GM19395 (cell line): ENCODE measurements around the gene CRYGS.
A peak's percentile ranks its signal among the peaks of the same experiment; 100 is the strongest.
"Not testable (repeated sequence)": the region's sequence is repeated elsewhere in the genome, so short reads cannot be mapped to it uniquely, and the experiment has no call there.

Experiments
- ATAC-seq: cut with Tn5 transposase; IDR thresholded peaks from one replicate; pipeline ENCODE4 v1.9.1; 2021; ENCODE audit warnings: mild to moderate bottlenecking, moderate library complexity; ENCODE audit not compliant: unreplicated experiment

Gene CRYGS

DNA sequence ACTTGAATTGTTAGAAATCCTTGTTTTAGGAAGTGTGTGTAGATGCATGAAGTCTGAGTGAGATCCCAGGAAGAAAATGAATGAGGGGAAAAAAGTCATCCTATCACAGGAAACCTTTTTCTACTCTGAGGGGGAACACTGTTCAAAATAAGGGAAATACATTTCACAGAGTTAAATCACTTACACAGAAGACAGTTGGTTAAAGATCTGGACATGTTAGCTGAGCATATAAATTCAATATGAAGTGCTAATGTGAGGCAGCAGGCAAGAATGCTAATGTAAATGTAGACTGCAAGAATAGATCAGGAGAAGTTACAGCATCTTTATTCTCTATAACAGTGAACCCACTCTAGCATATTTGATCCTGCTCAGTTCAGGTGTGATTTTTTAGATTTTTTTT, 20.4 kb upstream of the CRYGS start:
- ATAC-seq, result no peak

DNA sequence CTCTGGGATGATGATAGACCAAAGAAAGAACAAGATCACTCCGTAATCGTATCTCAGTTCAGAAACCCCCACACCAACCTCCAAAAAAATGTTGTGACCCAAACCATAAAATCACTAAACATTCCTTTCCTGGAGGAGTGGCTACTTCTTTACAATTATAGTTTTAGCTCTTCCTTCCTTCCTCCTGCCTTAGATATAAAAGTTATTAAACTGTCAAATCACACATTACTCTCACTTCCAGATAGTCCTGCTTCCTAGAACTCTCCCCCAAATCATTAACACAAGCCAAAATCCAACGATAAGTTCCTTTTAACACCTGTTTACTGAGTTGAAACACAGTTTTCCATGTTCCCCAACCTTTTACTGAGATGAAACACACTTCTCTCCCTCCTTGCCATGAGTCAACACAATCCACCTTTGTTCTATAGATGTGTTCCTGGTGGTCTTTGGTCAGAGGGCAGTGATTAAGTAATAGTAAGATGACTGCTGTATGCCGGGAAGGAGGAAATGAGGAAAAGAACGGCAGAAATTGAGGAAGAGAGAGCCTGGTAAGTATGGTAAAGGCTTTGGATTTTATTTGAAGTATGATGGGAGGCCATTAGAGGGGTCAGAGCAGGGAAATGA, 8.3 kb upstream of the CRYGS start:
- ATAC-seq, result no peak

DNA sequence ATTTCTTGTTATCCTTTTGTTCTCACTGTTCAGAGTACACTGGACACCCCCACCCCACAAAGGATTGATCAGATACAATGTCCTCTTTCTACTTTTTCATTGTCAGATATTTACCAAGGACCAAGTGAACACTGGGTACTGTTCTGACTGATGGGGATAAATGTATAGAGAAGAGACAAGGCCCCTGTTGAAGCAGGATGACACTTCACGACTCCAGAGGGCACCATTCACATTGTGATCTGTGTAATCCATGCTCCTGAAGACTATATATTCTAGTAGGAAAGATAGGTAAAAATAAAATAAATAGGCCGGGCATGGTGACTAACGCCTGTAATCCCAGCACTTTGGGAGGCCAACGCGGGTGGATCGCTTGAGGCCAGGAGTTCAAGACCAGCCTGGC, 7.2 kb upstream of the CRYGS start:
- no peak for ATAC-seq

DNA sequence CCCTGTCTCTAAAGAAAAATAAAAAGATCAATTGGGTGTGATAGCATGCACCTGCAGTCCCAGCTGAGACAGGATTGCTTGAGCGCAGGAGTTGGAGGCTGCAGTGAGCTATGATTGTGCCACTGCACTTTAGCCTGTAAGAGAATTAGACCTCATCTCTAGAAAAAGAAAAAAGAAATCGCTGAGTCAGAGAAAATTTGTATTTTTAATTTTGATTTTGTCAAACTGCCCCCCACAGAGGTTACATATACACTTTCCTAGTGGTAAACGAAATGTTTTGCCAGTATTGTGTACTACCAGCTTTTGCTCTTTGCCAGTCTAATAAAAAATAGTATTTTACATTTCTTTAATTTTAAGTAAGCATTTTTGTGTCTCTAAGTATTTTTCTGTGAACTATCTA, 5.3 kb upstream of the CRYGS start:
- ATAC-seq, result no peak

DNA sequence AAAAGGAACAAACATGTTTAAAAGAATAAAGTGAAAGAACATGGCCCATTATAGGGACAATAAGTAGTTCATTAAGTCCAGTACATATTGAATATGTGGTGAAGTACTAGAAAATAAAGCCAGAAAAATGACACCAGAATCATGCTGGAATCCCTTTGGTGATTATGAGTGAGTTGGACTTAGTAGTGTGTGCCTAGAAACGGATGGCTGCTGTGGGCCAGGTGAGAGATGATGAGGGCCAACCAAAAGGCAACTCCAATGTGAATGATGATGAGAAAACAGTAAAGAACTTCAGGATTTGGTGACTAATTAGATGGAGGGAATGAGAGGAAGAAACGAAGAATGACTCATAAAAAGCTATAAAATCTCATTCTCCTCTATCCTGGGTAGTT, 3.3 kb downstream of the CRYGS start:
- ATAC-seq, result no peak

DNA sequence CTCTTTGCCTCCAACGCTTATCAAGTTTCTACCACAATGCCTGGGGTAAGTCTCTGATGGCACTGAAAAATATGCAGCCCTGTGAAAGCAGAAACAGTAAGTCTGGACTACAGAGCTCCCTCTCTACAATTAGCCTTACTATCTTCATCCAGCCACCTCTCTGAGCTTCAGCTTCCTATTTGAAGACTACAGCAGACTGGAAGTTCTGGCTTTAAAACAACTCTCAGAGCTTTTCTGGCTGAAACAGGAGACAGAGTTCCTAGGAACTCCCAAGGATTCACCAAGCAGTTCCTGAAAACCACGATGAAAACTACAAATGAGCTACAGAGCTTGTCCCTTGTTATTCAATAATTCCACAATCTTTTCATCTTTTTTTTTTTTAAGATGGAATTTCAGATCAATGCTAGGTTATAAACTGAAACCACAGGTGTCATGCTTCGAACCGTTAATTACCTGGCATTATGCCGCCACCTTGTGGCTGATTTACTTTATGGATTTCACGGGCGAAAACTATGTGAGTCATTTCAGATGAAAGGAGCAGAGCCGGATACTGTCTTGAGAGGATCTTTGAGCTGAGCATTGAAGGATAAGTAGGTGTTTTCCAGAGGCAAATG, 3.9 kb downstream of the CRYGS start:
- peak; percentile 75 for ATAC-seq

DNA sequence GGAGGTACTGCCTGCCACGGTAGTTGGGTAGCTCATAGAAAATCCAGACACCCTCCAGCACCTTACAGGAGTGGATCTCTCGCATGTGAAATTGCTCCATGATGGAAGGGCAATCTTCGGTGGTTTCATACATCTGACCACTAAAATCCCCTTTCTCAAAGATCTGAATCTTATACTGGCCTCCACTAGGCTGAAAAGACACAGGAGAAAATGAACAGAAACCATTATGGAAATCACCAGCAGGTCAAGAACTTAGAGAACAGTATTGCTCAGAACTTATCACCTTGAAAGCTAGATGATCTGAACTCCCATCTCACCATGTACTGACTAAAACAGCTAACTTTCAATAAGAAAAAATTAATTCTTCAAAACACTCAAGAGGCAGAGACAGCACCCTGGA, 5.4 kb downstream of the CRYGS start:
- ATAC-seq, result peak; percentile 36

DNA sequence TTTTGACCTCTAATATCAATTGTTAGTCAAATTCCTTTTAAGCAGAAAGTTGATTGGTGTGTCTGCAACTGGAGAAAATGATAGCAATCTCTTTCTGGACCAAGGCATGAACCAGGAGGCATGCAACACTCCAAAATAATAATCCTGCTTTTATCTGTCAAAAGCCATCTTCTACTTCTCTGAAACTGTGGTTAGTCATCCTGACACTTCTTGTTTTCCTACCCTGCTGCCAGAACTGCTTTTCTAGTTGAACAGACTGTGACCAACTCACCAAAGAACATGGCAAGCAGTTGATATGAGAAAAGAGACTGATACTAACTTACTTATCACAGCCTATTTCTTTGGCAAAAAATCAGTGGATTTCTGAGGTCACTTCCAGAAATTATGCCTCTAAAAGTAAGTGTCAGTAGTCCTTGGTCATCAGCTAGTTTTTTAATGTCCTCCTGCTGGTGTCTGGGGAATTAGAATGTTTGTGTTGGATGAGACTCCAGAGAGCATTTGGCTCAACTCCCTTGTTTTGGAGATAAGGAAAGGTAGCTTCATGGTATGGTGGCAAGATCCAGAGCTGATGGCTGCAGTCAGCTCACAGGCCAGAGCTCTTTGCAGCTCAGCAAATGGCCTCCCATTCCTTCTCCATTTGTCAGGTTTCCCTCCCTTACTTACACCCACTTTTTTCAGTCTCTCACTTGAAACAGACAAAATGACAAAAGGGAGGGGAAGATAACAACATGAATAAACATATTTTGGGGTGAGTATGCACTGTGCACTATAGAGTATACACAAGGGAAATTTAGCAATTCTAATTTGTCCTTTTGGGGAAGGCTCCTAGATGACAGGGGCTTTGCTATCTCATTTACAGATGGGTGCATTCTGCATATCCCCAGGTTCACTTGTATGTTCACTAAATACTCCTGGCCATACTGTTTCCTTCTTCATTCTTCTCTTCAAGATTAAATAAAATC, 7.0 kb downstream of the CRYGS start:
- no peak for ATAC-seq

DNA sequence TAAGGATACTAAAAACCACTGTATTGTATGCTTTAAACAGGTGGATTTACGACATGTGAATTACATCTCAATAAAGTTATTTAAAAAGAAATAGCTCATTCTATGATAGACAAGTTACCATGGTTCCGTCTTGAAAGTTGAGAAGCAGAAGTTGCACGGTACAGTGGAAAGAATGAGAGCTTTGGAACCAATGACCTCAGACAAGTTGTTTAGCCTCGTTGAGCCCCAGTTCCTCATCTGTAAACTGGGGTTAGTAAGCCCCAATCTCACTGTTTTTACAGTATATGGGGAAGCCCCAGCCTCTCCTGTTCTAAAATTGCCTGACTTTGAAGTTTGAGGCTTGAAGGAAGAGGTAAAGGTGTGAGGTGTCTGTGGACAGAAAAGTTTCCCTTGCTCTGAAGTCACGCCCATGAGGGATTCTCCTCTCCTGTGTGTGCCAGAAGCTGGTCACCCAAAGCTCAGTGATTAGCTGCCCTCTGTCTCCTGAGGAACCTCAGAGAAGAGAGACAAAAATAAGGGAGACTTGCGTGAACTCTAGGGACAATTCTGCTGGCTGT, 10.0 kb downstream of the CRYGS start:
- ATAC-seq, result peak; percentile 86

DNA sequence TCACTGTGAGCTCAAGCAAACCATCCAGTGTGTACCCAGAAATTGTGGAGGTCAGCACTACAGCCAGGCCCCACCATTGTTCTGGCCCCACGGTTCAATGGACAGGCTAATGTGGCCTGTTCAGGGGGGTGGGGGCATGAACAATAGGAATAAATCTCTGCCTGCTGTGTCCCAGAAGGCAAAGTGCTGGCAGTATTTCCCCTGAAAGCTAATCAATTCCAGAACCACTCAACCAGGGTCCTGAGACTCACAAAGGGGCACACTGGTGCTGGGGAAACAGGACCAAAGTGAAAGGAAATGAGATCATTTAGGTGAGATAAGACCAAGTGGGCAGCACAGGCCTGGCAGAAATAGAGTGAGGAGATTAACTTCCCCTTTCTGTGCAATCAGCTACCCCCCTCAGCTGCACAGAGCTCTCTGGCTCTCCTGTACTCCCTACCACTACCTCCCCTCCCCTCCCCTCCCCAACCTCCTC, 11.5 kb downstream of the CRYGS start:
- ATAC-seq, result peak; percentile 58

DNA sequence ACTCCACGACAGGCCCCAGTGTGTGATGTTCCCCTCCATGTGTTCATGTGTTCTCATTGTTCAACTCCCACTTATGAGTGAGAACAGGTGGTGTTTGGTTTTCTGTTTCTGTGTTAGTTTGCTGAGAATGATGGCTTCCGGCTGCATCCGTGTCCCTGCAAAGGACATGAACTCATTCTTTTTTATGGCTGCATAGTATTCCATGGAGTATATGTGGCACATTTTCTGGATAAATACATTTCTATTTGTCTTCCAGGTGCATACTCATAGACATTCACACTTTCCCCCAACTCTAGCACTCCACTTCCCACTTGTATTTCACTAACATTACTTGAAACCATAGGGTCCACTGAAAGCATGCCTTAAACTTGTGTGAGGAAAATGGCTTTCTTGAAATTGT, 12.5 kb downstream of the CRYGS start:
- ATAC-seq, result not testable (repeated sequence)

DNA sequence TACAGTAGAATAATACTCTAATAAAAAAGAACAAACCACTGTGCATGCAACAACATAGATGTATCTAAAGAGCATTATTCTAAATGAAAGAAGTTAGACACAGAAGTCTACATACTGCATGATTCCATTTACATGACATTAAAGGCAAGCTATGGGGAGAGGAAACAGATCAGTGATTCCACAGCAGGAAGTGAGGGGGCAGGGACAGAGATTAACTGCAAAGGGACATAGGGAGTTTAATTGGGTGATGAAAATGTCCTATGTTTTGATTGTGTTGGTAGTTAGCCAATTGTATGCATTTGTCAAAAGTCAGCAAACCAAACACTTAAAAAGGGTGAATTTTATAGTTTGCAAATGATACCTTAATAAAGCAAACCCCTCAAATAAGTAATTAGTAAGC, 13.8 kb downstream of the CRYGS start:
- no peak for ATAC-seq

DNA sequence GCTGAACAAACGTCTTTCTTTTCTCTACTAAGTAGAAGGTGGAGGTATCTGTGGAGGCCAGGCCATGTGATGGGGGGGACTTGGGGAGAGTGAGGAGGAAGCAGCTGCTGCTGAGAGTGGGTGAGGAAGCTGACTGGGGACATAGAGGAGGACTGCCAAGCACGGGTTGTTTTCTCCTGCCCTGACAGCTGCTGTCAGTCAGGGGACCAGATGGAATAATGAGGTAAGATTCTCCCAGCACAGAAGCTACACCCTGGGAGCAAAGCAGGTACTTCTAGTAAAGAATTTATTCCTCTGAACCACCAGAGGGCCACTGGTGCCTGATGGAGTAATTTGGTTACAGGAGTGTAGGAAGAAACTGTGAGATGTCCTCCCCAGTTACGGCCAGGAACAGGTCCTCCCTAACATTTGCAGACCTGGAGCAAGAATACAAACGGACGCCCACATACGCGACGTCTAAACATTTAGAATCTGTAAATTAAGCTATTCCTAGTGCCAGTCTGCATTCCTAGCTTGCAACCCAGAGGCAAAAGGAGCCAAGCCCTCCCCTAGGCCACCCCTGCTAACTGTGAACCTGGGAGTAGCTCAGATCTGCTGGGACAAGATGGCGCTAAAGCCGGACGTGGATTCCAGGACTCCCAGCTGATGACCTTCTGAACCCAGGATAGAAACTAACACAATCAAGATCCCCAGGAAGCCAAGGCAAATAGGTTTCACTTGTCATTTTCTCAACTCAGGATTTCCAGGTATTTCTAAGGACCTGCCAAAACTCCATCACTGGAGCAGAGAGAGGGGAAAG, 14.8 kb downstream of the CRYGS start:
- no peak for ATAC-seq

DNA sequence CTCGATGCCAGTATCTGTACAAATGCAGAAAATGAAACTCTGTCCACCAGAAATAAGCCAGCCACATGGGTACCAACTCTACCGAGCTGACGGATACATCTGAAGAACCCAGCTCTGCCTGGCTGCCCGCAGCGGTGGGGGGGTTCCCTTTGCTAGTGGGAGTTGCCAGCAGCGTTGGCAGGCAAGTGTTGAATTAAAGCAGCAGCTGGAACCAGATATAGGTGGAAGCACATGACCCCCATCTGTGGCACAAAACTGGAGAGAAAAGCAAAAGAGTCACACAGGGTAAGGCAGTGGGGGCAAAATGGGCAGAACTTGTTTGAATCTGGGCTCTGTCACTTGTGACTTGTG, 17.9 kb downstream of the CRYGS start:
- ATAC-seq, result peak; percentile 34

DNA sequence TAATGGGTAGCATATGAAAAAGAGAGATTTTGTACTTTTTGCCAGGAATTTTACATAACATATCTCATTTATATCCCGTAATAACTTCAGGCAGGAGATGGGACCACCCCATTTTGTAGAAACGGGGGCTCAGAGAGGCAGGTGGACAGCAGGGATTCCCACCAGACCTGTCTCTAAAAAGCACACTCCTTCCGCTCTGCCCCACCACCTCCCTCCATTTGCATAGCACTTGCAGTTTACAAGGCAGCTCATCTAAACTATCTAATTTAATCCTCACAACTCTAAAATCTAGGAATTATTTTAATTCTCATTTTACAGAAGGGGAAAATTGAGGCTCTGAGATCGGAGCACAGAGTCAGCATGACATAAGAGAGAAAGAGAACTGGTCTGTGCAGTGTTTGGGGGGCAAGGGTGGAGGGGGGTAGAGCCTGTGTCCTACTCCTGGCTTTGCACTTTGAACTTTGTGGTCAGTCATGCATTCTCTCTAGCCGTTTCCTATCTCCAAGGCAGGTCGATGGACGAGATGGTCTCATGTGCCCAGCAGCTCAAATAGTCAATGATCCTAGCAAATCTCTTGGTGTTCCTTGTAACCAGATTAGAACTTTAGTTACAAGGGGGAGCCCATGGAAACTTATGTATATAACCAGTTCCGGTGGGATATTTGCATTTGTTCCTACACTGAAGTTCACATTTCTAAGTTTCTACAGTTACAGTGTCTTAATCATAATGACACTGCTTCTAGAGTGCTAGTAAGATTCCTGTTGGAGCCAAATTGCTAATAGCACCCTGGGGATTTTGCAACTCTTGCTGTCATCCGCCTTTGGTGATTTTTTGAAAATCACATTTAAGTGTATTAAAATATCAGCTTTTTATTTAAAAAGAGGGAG, 18.6 kb downstream of the CRYGS start:
- ATAC-seq, result peak; percentile 29

DNA sequence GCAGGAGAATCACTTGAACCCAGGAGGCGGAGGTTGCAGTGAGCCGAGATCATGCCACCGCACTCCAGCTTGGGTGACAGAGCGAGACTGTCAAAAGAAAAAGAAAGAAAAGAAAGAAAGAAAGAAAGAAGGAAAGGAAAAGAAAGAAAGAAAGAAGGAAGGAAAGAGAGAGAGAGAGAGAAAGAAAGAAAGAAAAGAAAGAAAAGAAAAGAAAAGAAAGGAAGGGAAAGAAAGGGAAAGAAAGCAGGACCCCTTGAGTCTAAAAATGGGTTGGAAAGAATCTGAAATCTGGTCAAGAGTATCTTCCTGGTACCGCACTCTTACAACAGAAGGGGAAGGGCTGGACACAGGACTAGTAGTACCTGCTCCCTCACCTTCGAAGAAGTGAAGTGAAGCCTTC, 19.6 kb downstream of the CRYGS start:
- ATAC-seq, result no peak

DNA sequence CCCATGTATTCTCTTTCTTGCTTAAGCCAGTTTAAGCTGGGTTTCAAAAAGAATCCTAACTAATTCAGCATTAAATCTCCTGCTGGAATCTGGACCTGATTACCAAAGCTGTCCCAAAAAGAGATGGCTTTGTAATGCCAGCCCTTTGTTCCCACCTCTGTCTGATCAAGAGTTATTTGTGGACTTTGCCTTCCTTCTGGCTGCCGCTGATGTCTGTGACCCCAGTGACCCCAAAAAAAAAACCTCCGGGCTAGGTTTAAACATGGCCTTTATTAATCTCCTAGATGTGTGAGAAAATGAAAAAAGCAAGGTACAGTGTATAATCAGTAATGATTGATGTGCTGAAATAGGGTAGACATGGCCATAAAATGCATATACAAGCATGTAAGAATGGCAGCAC, 20.7 kb downstream of the CRYGS start:
- no peak for ATAC-seq

DNA sequence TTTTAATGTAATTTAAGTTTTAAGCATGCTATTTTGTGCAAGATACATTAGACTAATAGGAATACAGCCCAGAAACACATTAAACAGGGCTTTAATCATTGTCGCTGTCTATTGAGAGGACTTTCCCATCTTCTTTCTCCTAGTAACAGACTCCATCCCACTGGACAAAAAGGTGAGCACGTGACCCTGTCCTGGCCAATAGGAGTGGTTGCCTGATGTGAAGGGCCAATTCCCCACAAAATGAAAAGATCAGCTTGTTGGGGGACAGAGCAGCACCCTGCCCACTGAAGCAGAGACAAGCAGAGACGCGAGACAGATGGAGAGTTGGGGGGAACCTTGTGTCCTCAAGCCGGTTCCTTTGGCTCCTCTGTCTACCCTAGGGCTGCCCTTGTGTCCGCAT, 21.2 kb downstream of the CRYGS start:
- ATAC-seq, result no peak

DNA sequence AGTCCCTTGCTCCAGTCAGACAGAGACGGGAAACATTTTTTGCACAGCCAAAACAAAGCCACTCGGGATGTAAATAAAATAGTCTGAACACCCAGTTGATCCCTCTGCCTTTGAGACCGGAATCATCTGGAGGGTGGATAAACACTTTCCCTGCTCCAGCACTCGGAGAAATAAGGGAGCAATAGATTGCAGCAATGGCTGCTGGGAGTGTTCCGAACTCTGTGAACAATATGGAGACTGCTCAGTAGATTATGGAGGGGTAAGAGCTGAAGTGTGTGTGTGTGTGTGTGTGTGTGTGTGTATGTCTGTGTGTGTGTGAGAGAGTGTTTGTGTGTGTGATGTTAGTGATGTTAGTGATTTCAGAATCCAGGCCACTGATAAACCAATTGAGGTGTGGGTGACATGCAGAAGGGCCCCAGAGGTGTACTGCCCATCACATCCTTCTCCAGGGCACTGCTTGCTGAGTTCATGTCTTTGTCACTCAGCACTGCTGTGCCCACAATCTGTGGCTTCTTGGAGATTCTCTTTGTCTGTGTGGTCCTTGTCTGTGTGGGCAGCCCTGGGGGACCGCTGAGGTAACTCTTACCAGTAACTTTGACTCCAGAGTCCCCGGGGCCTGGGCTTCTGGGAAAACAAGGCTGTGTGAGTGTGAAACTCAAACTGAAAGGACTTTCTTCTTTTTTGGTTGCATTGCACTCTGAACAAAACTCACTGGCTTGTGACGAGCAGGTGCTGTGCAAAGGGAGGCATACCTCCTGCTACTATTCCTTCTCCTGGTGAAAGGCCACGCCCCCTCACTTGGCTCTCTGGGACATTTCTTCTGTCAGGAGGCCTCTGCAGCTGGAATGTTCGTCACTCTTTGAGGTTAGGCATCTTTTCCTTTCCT, 23.0 kb downstream of the CRYGS start:
- peak; percentile 71 for ATAC-seq
